HFF-Myc (cell line): ENCODE data around the gene HECTD2.

Experiments
- DNase-seq: peaks from one replicate; pipeline ENCODE4 v3.0.0-alpha.2; 2011; ENCODE audit warnings: low read depth; ENCODE audit errors: extremely low read depth
- H3K4me3 ChIP-seq: replicated peaks from 2 replicates; pipeline ENCODE4 v1.5.1; 2011; ENCODE audit warnings: low read depth, mild to moderate bottlenecking, control low read depth, low read length
- TF ChIP-seq, protein P1 (sequence below): IDR thresholded peaks from 2 replicates; pipeline ENCODE4 v1.5.1; 2012; ENCODE audit warnings: mild to moderate bottlenecking, low read depth, low read length, control low read depth; ENCODE audit errors: missing control alignments

Gene HECTD2

DNA sequence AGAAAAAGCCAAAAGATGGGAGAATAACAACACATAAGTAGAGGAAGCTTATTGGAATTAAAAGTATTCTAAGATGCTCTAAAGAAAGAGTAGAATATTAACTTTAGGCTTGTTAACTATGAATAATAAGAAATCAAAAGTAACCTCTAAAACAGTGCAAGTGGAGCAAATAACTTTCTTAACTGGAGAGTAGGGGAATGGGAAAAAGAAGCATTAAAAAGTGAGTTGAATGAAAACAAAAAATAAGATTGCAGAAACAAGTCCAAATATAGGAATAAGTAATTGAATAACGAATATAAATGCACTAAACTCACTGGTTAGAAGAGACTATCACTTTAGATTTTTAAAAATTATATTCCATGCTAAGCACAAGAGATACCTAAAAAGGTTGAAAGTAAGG lies 63.9 kb downstream of the HECTD2 start:
- no peak for DNase-seq
- TF ChIP-seq, protein P1, sequence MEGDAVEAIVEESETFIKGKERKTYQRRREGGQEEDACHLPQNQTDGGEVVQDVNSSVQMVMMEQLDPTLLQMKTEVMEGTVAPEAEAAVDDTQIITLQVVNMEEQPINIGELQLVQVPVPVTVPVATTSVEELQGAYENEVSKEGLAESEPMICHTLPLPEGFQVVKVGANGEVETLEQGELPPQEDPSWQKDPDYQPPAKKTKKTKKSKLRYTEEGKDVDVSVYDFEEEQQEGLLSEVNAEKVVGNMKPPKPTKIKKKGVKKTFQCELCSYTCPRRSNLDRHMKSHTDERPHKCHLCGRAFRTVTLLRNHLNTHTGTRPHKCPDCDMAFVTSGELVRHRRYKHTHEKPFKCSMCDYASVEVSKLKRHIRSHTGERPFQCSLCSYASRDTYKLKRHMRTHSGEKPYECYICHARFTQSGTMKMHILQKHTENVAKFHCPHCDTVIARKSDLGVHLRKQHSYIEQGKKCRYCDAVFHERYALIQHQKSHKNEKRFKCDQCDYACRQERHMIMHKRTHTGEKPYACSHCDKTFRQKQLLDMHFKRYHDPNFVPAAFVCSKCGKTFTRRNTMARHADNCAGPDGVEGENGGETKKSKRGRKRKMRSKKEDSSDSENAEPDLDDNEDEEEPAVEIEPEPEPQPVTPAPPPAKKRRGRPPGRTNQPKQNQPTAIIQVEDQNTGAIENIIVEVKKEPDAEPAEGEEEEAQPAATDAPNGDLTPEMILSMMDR = no peak
- no peak overlapping the region for H3K4me3 ChIP-seq

DNA sequence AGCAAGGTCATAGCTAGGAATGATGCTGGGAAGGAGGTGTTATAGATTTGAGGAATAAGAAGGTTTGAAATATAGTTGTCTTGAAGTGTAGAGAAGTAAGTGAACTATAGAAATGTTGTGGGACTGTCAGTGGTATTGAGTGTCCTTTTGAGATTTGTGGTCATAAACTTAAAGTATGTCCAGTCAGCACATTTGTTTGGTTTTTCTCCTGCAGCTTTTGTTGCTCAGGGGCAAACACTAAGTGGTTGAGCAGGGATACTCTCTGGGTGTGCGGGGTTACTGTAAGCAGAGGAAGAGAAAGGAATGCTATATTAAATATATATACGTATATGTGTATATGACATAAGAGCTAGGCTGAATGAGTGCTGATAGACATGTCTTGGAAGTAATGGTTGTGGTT lies 67.1 kb downstream of the HECTD2 start:
- H3K4me3 ChIP-seq = no peak overlapping the region
- TF ChIP-seq, protein P1 = no peak
- DNase-seq = no peak

GRCh38 chr10:91479583-91479982 lies 69.4 kb downstream of the HECTD2 start:
- no peak for DNase-seq
- no peak overlapping the region for H3K4me3 ChIP-seq
- TF ChIP-seq, protein P1 = no peak

GRCh38 chr10:91487911-91488582 lies 77.9 kb downstream of the HECTD2 start:
- no peak overlapping the region for H3K4me3 ChIP-seq
- no peak for DNase-seq
- TF ChIP-seq, protein P1 = no peak

GRCh38 chr10:91493313-91493712 lies 83.2 kb downstream of the HECTD2 start:
- TF ChIP-seq, protein P1 = peak; percentile 10
- DNase-seq = no peak

DNA sequence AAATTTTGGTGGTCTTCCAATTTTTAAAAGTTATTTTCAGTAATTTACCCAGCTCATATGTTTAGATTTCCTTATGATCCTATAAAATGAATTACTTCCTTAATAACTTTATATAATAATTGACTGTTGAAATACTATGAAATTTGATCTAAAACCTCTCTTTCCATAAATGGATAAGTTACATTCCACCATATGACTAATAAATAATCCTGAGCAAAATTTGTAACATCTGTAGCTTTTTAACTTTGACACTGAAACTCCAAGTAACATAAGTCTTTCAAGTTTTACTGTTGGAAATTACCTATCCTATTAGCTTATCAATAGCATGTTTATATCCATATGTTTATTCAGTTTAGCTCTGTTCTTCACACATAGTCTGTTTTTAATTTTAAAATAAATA lies 85.3 kb downstream of the HECTD2 start:
- H3K4me3 ChIP-seq = no peak overlapping the region
- DNase-seq = no peak
- TF ChIP-seq, protein P1 = no peak

More at GRCh38 chr10:91493313-91493712, 83.2 kb downstream of the HECTD2 start:
- H3K4me3 ChIP-seq = no peak overlapping the region

DNA sequence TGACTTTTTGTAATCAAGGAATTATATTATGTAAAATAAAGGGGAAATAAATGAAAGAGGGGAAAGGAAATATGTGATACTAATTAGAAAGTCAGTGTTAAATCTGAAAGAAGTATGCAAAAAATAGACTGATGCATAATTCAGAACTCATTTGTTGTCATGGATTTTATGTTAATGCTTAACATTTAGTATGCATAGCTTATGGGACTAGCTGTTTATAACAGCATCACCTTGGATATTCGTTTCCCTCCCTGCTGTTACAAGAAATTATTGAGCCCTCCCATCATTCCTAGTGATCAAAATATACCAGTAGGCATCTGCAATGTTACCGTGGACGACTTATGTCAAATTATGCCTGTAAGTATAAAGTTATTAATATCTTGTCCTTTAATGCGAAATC lies 85.9 kb downstream of the HECTD2 start:
- TF ChIP-seq, protein P1 = no peak
- DNase-seq = no peak
- no peak overlapping the region for H3K4me3 ChIP-seq
